Suppressor macrophage (primary cell): Measurements from ENCODE around the gene CHID1.

Experiments used
- DNase-seq, 4 experiments: peaks; one replicate each; pipeline ENCODE4 v3.0.0-alpha.2; 2020 to 2022

CHID1 gene

GRCh38 chr11:848380-848931, 62.2 kb downstream of the CHID1 start:
- peak; percentile 52 to 74 (median 60) for DNase-seq

DNA sequence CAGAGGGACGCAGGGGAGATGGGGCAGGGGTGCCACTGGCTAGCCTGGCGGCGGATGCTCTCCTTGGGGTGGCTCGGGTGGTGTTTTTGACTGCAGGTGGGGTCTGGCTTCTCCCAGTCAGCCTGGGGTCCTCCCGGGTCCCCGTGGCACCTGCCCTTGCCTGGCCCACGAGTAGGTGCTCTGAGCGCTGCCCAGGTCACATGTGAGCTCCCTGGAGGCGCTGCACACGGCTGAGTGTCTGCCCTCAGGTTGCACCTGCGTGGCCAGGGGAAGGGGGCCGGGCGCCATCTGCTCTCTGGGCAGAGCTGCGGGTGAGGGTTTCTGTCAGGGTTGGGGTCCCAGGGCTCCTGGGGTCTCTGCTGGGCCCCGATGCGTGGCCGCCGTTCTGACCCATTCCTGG, 62.7 kb downstream of the CHID1 start:
- DNase-seq, result no peak

DNA sequence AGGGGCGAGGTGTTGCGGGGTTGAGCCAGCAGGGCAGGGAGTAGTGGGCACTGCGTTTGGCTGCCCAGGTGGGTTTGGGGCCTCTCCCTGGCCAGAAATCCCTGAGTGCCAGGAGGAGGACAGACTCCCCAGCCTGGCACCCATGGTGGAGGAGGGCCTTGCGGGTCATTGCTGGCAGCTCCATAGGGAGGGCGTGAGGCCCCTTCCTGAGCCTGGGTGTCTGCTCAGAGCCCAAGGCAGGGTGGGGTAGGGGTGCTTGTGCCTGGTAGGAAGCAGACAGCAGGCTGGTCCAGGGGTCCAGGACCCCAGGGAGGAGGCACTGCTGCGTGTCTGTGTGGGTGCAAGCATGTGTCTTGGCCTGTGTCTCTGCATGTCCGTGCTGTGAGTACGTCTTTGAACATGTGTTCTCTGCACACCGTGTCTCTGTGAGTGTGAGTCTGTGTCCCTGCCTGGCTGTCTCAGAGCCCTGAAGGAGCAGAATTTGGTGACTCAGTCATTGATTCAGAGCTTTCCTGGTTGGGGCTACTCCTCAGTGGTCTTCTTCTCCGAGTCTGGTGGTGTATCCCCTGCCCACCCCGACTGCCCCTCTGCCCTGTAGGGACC, 64.0 kb downstream of the CHID1 start:
- DNase-seq, result no peak

DNA sequence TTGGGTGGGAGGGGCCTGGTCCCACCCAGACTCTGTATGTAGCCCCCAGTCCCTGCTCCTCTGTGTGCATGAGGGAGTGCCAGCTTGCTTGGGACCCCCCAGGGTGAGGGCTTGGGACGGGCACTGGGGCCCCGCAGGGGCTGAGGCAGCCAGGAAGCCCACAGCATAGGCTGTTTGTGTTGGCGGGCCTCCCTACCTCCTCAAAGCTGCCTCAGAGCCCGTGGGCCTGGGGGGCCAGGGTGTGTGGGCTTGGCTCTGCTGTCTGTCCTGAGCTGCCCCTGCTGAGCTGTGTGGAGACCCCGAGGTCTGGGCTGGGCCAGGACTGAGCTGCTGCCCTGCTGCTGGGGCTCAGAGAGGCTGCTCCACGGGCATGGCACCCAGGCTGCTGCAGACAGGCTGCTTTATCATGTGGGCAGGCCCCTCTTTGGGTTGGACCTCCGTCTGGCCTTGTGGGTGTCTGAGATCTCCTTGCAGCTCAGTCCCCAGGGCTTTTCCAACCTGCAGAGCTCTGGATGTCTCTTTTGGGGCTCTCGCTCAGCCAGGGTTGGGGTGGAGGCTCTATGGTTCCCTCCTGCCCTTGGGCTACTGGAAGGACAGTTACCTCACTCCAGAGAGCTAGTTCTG, 64.6 kb downstream of the CHID1 start:
- DNase-seq, result no peak

- DNase-seq, result peak; percentile 81 to 92 (median 90)
These were observed 65.6 kb downstream of the CHID1 start for GRCh38 chr11:844693-845644.

DNA sequence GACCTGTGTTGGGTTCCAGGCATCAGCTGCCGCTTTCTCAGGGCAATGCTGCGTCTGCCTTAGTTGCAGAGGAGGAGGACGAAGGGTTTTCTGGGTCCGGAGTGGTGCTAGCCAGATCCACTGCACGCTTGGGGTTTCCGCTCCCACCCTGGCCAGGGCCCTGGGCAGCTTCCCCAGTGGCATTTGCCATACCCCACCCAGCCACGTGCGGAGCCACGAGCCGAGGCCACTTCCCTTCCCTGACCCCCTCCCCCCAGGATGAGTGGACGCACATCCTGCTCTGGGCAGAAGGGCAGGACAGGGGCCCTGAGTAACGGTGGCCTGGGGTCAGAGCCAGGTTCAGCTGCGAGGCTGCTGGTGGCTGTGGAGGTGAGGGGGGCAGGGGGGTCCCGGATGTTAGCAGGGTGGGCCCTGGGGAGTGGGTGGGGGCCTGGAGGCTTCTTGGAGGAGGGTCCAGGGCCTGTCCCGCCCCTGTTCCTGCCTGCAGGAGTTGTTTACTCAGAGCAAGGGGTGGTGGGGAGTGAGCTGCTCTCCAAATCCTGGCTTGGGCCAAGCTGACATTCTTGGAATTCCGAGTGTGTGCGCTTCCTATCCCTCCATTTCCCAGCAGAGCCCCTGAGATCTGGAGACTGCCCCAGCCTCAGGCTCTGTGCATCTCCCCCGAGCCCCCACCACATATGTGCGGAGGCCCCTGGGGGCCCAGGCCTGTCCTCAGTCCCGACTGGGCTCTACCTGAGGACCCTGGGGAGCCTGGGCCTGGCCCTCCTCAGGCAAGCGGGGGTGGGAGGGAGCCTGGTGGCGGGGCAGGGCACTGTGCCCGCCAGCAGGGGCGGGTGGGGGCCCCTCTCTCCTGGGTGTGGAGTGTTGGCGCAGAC, 66.6 kb downstream of the CHID1 start:
- peak; percentile 90 to 95 (median 94) for DNase-seq

DNA sequence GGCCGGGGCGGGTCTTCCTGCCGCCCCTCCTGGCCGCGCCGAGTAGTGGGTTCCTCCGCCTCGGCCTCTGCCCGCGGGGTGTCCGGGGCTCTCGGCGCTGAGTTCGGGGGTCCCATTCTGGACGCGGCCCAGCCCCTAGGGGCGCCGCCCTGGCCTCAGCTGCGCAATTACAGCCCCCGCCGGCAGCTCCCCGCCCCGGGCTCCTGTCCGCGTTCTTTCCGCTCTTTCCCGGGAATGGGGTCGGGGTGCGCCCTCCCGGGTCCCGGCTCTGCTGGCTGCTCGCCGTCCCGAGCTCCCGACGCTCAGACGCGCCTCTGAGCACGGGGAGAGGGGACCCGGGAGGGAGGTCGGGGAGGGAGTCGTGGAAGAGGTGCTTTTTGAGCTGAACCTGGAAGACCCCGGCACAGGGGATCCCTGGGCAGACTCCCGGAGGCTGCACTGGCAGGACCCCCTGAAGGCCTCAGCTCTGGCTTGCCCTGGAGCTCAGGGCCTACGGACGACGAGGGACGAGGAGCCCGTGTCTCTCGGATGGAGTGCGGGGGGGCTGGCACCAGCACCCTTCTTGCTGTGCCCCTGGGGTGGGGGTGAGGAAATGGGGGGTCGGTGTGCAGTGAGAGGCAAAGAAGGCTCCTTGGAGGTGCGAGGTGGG, 67.4 kb downstream of the CHID1 start:
- peak in 1 of 4 experiments; percentile 36 for DNase-seq

GRCh38 chr11:842370-843002, 68.1 kb downstream of the CHID1 start, which contains the start of the genes POLR2L and TSPAN4:
POLR2L (minus strand) TSS chr11:842529; CDS start chr11:842508, 21 bp downstream.
TSPAN4 (plus strand) TSS chr11:842852; CDS start chr11:850305, 7,453 bp downstream.
- peak; percentile 93 to 97 (median 94) for DNase-seq

DNA sequence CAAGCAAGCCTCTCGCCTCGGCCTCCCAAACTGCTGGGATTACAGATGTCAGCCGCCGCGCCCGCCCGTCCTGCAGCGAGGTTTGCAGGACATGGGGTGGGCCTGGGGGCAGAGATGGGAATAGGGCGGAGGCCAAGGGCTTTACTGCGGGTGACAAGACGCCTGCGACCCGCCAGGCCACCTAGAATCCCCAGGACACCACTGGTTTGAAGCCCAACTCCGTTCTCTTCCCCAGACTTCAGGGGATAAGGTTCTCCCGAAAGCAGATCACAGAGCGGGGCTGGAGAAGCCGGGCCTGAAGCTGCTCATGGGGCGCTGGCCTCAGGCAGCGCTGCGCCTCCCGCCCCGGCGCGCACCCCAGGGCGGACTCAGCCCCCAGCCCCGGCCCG, 68.6 kb downstream of the CHID1 start:
- no peak for DNase-seq

GRCh38 chr11:839875-840617, 70.6 kb downstream of the CHID1 start:
- DNase-seq, result peak in 1 of 4 experiments; percentile 50

DNA sequence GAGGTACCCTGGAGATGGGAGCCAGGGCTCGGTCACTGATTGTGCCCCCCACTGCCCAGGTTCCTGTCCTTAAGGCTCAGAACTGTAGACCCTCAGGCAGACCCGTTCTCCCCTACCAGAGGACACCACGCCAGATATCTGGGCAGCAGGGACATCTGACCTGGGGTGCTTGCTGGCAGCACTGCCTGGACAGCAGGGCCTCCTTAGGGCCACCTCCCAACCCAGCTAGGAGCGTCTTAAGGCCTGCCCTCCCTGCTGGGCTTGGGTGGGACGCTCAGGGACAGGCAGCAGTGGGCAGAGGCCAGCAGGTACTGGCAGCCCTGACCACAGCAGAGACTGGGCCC, 71.4 kb downstream of the CHID1 start:
- DNase-seq, result no peak

DNA sequence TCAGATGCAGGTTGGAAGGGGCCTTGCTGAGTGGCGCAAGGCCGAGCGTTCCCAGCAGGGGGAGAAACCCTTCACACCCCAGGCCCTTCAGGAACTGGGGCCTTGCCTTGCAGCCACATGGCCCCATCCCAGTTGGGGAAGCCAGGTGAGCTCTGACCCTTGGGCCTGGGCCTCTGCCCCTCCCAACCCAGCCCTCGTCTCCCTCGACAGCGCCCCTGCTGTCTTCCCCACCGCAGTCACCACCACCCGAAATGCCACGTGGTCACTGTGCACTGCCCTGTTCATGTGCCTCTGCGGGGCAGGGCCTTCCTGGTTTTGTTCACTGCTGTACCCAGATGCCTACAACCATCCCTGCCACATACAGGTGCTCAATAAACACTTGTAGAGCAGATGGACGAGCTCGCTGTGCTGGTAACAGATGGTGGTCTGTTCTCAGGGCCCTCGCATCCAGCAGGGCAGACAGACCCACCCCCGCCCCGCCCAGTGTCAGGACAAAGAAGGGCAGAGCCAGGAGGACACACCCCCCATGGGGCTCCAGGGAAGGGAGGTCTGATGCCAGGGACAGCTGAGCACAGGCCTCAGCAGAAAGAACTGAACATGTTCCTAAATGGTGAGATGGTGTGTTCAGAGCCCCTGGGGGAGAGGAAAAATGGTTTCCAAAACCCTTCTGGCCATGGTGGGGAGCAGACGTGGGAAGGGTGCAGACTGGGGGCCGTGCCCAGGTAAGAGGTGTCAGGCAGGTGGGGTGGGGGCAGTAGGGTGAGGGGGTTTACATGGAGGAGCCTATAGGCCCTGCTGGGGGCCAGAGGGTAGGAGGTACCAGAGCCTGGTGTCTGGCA, 72.0 kb downstream of the CHID1 start:
- DNase-seq, result no peak

DNA sequence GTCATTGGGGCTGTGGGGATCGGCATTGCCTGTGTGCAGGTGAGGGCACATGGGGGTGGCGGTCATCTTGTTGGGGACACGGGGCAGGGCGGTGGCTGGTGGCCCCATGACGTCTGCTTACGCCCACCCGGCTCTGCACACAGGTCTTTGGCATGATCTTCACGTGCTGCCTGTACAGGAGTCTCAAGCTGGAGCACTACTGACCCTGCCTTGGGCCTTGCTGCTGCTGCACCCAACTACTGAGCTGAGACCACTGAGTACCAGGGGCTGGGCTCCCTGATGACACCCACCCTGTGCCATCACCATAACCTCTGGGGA, 72.7 kb downstream of the CHID1 start:
- DNase-seq, result no peak

DNA sequence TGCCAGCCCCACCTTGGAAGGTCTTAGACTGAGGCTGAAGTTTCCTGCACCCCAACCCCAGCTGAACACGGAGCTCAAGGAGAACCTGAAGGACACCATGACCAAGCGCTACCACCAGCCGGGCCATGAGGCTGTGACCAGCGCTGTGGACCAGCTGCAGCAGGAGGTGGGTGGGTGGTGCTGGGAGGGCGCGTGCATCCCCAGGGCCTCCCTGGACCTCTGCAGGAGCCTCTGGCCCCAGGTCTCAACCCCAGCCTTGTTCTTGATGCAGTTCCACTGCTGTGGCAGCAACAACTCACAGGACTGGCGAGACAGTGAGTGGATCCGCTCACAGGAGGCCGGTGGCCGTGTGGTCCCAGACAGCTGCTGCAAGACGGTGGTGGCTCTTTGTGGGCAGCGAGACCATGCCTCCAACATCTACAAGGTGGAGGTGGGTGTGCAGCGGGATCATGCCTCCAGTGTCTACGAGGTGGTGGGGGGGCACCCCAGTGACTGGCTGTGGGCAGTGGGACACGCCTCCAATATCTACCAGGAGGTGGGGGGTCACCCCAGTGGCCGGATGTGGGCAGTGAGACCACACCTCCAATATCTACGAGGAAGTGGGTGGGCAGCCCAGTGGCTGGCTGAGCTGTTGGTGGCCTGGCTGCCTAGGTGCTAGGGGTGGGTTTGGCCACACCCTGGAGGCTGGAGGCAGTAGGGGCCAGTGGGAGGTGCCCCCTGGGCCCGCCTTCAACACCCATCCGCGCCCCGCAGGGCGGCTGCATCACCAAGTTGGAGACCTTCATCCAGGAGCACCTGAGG, 73.2 kb downstream of the CHID1 start:
- no peak for DNase-seq

- no peak for DNase-seq
These were observed 73.9 kb downstream of the CHID1 start for GRCh38 chr11:836700-837099.

DNA sequence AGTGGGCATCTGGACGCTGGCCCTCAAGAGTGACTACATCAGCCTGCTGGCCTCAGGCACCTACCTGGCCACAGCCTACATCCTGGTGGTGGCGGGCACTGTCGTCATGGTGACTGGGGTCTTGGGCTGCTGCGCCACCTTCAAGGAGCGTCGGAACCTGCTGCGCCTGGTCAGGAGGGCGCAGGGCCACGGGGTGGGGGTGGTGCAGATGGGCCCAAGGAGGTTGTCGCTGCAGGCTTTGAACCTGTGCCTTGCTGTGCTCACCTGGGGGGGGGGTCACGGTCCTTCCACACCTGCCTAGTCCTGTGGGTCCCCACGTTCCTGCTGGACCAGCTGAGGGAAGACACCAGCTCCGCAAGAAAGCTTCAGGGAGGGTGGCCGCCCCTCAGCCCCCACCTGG, 74.3 kb downstream of the CHID1 start:
- DNase-seq, result no peak

DNA sequence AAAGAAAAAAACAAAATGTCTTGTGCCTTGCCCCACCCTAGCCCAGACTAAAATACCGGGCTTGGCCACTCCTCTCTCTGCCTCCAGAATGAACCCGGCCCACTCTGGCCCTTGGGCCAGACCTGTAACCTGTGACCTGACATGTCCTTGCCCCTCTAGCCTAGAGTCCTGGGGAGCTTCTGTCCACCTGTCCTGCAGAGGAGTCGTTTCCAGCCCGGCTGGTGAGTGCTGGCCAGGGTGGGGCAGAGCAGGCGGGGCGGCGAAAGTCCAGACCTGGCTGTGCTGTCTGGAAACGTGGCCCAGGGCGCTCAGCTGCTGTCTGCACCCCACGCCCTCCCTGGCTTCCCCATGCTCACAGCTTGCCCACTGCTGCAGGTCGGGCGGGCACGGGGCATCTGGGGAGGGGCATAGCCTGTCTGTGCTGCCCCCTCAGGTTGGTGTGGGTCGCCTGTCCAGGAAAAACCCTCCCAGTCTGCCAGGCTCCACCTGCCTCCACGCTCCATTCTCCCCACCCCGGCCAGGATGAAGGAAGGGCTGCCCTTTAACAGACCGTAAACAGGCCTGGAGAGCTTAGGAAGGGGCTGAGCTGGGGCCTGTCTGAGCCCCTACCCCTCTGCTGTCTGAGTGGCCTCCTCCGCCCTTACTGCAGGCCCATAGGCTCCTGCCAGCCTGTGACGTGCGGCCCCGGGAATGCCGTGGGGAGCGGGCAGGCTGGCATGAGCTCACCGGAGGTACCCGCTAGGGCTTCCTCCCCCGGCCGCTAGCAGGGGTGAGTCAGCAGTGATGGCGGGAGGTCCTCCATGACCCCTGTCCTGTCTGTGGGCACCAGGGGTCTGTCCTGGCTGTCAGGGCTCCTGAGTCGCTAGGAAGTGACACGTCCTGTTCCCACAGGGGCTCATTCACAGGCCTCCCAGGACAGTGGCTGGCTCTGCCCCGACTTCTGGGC, 76.0 kb downstream of the CHID1 start:
- peak; percentile 60 to 79 (median 73) for DNase-seq
